NCI-H82 treated with DMSO at 0.1 percent for 48 hours (cell line): ENCODE measurements around the gene PPARGC1A.
A peak's percentile ranks its signal among the peaks of the same experiment; 100 is the strongest.

Source experiments
- DNase-seq: peaks from one replicate; lab custom pipeline; 2025; ENCODE audit not compliant: unreplicated experiment; lab: John Stamatoyannopoulos, UW

Gene PPARGC1A

GRCh38 chr4:23844961-23845360, 44.9 kb downstream of the PPARGC1A start:
- no peak for DNase-seq

GRCh38 chr4:23839279-23839678, 50.6 kb downstream of the PPARGC1A start:
- DNase-seq = no peak

GRCh38 chr4:23838607-23839006, 51.2 kb downstream of the PPARGC1A start:
- no peak for DNase-seq

- DNase-seq = no peak
Measured at GRCh38 chr4:23838131-23838530, 51.7 kb downstream of the PPARGC1A start.

GRCh38 chr4:23837371-23837770, 52.5 kb downstream of the PPARGC1A start:
- peak; percentile 24 for DNase-seq

- DNase-seq = no peak
Measured at GRCh38 chr4:23835774-23836478, 53.9 kb downstream of the PPARGC1A start.

GRCh38 chr4:23828779-23829178, 61.1 kb downstream of the PPARGC1A start:
- no peak for DNase-seq

- DNase-seq = no peak
Measured at GRCh38 chr4:23828020-23828715, 61.7 kb downstream of the PPARGC1A start.

- DNase-seq = no peak
Measured at GRCh38 chr4:23822181-23822580, 67.7 kb downstream of the PPARGC1A start.

- no peak for DNase-seq
Measured at GRCh38 chr4:23819041-23819511, 70.8 kb downstream of the PPARGC1A start.

- no peak for DNase-seq
Measured at GRCh38 chr4:23818097-23818885, 71.6 kb downstream of the PPARGC1A start.

- no peak for DNase-seq
Measured at GRCh38 chr4:23814996-23815660, 74.7 kb downstream of the PPARGC1A start.

GRCh38 chr4:23814587-23814986, 75.3 kb downstream of the PPARGC1A start:
- no peak for DNase-seq

GRCh38 chr4:23811161-23811560, 78.7 kb downstream of the PPARGC1A start:
- no peak for DNase-seq

- DNase-seq = no peak
Measured at GRCh38 chr4:23805450-23805851, 84.4 kb downstream of the PPARGC1A start.

GRCh38 chr4:23789762-23790161, 100.1 kb downstream of the PPARGC1A start:
- no peak for DNase-seq

GRCh38 chr4:23788460-23788859, 101.4 kb downstream of the PPARGC1A start:
- DNase-seq = no peak

GRCh38 chr4:23788027-23788426, 101.8 kb downstream of the PPARGC1A start:
- no peak for DNase-seq

- no peak for DNase-seq
Measured at GRCh38 chr4:23782778-23783437, 106.9 kb downstream of the PPARGC1A start.

GRCh38 chr4:23779839-23780238, 110.0 kb downstream of the PPARGC1A start:
- DNase-seq = no peak

- no peak for DNase-seq
Measured at GRCh38 chr4:23779422-23779821, 110.4 kb downstream of the PPARGC1A start.
